ENCODE results near the gene TPCN2.

DNA sequence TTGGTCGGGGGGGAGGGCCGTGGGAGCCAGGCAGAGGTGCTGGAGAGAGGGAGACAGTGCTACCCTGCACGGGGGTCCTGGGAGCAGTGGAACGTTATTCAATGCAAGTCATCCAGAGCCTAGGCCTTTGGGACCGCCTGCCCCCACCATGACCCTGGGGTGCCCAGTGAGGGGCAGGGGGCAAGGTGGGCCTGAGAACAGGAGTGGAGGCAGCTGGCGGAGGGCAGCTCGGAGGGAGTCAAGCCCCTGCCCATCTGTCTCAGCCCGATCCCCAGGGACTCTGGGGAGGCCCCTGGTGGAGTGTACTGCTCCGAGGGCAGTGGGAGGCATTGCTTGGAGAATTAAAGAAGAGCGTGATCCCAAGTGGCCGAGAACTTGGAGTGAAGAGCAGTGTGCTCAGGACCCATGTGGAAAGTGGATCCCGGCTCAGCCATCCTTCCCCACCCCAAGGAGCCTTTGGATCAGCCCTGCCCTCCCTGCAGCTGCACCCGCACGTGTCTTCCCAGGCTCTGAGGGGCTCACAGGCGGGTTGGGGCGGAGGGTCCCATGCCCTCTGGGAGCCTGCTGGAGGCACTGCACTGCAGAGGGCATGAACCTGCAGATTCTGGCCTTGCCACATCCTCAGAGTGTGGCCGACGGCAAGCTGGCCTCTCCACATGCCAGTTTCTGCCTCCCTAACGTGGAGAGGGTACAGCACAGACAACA, 73.0 kb downstream of the TPCN2 start:
- TF ChIP-seq CTCF (IDR thresholded peaks at IDR 0.05; ENCODE audit: low read depth, low read length, missing input control), result no peak
- TF ChIP-seq GABPA (IDR thresholded peaks at IDR 0.05 in 1 of 2, conservative IDR thresholded peaks at IDR 0.05 in 1 of 2), result no peak
- TF ChIP-seq SP1 (IDR thresholded peaks at IDR 0.05), result no peak
- TF ChIP-seq TAF1 (conservative IDR thresholded peaks at IDR 0.05), result no peak
- TF ChIP-seq JUND (IDR thresholded peaks at IDR 0.05), result no peak
- no peak for TF ChIP-seq REST (IDR thresholded peaks at IDR 0.05)
- no peak for TF ChIP-seq NR2F2 (IDR thresholded peaks at IDR 0.05)
- TF ChIP-seq FOXA1 (IDR thresholded peaks at IDR 0.05), result no peak
- no peak for TF ChIP-seq MAX (IDR thresholded peaks at IDR 0.05)
- no peak for TF ChIP-seq HNF4G (IDR thresholded peaks at IDR 0.05)
- no peak for TF ChIP-seq RAD21 (IDR thresholded peaks at IDR 0.05)
- TF ChIP-seq ZBTB33 (IDR thresholded peaks at IDR 0.05), result no peak
- TF ChIP-seq HNF4A (conservative IDR thresholded peaks at IDR 0.05), result no peak
